MCF 10A (cell line): ENCODE results near the gene ANO5. TPM values are rescaled to one million over a fixed set of nuclear protein-coding genes. Genes with fewer than 3 reads are reported as not detected.

ENCODE experiments used
- Bru-seq: library from RNA; stranded (reverse); fragments of 400-500 nt; gene quantifications from one replicate; lab custom pipeline; 2021; lab: Mats Ljungman, UMichigan
- BruChase-seq, 2 experiments: library from RNA; stranded (reverse); fragments of 400-500 nt; gene quantifications; one replicate each; lab custom pipeline; 2021; lab: Mats Ljungman, UMichigan
- BruUV-seq: library from RNA; stranded (reverse); fragments of 400-500 nt; replicated peaks from 2 replicates; lab custom pipeline; 2021; lab: Mats Ljungman, UMichigan
- CTCF ChIA-PET: fragments of 300-600 bp; sonication (Branson Sonifier 250); formaldehyde crosslinking; extraction: SDS; loops from one replicate; lab custom pipeline; 2021; ENCODE audit warnings: antibody characterized with exemption, inconsistent platforms; lab: Yijun Ruan, JAX
- POLR2A ChIA-PET: fragments of 300-600, 350-650 bp; sonication (Branson Sonifier 250); formaldehyde crosslinking; extraction: SDS; loops from one replicate; lab custom pipeline; 2020; ENCODE audit warnings: antibody characterized with exemption, inconsistent platforms; lab: Yijun Ruan, JAX
- DNase-seq: peaks from one replicate; pipeline ENCODE4 v3.0.0-alpha.2; 2018; ENCODE audit not compliant: unreplicated experiment
- H3K27ac Mint-ChIP-seq: one replicate; pipeline ENCODE4 v1.8.0; 2022; ENCODE audit warnings: mild to moderate bottlenecking, low read depth, mixed read lengths; ENCODE audit not compliant: unreplicated experiment
- H3K27me3 Mint-ChIP-seq: one replicate; pipeline ENCODE4 v1.8.0; 2022; ENCODE audit warnings: mixed read lengths; ENCODE audit not compliant: insufficient read depth, unreplicated experiment
- H3K36me3 Mint-ChIP-seq: one replicate; pipeline ENCODE4 v1.8.0; 2022; ENCODE audit warnings: mild to moderate bottlenecking, moderate library complexity, mixed read lengths; ENCODE audit not compliant: insufficient read depth, unreplicated experiment
- H3K4me1 Mint-ChIP-seq: one replicate; pipeline ENCODE4 v1.8.0; 2022; ENCODE audit warnings: mixed read lengths; ENCODE audit not compliant: insufficient read depth, unreplicated experiment
- H3K4me3 Mint-ChIP-seq: one replicate; pipeline ENCODE4 v1.8.0; 2022; ENCODE audit warnings: mild to moderate bottlenecking, moderate library complexity, mixed read lengths; ENCODE audit not compliant: unreplicated experiment
- H3K9me3 Mint-ChIP-seq: one replicate; pipeline ENCODE4 v1.8.0; 2022; ENCODE audit warnings: mixed read lengths; ENCODE audit not compliant: unreplicated experiment
- intact Hi-C: fragments of 100-400 bp; cut with micrococcal nuclease; formaldehyde crosslinking; loops from 2 replicates; pipeline ENCODE4 v1.14.1; 2022
- long read RNA-seq: library from polyadenylated mRNA; stranded (forward); transcript quantifications from one replicate; pipeline ENCODE4 v2.0.0, GENCODE V29; 2022
- total RNA-seq: library from RNA; stranded (reverse); gene quantifications from 2 replicates; pipeline ENCODE4 v1.2.3, GENCODE V29; 2022
- TF ChIP-seq, protein P1 (sequence below): fragments of 200-600 bp; IDR thresholded peaks from one replicate; pipeline ENCODE4 v1.8.0; 2022; ENCODE audit warnings: antibody characterized with exemption, mild to moderate bottlenecking; ENCODE audit not compliant: unreplicated experiment

Gene ANO5
- total RNA-seq, result not detected in 2 replicates
- not detected for Bru-seq, nascent RNA
- BruChase-seq, experiment 1, labeled RNA remaining after a 6-hour chase, result not detected
- not detected for BruChase-seq, experiment 2, labeled RNA remaining after a 2-hour chase
- long read RNA-seq, result 0 reads

DNA sequence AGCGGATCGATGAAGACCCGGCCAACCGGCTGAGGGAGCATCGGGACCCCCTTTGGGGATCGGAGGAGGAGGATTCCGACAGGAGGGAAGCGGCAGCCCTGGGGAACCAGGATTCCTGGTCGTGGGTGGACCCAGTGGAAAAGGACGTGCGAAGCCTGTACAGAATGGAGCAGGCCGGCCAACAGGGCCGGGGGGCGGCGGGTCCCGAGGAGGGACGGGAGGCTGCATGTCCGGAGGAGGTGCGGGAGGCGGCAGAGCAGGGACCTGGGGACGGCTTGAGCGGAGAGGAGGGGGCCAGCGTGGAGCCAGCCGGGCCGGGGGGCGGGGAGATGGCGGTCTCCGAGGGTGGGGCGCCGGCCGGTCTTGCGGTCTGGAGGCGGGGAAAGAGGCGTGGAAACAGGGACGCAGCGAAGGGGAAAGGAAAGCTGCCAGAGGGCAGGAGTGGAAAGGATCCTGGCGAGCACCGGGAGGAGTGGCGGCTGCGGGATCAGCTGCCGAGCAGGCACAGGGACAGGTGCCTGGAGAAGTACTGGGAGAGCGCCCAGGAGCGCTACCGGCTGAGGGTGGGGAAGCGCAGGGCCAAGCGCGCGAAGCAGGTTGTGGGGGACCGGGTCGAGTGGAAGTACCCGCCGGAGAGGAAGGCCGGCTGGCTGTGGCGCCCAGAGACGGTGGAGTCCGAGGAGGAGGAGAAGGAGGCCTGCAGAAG is at the start of gene ANO5:
Gene ANO5 (plus strand): TSS at position 444 of the 706 bp plus-strand sequence. CDS start 408 bp downstream, outside the sequence.
- ChIA-PET POLR2A (no interaction called here), CTCF (interaction anchor here (0.7 kb wide), 1 partner anchor 464 kb away, joined by 3 read pairs; no protein-coding TSS in a partner anchor)
- Mint-ChIP-seq H3K36me3 (no peaks in the 10 kb centered on the region), H3K4me1 (no peaks in the 10 kb centered on the region), H3K27me3 (peaks cover 5% of the 10 kb centered on the region), H3K9me3 (peaks cover 13% of the 10 kb centered on the region), H3K27ac (no peak within 1 kb of the TSS), H3K4me3 (no peak within 1 kb of the TSS)
- no peak for DNase-seq
- no TSS peak for BruUV-seq
- TF ChIP-seq, protein P1, sequence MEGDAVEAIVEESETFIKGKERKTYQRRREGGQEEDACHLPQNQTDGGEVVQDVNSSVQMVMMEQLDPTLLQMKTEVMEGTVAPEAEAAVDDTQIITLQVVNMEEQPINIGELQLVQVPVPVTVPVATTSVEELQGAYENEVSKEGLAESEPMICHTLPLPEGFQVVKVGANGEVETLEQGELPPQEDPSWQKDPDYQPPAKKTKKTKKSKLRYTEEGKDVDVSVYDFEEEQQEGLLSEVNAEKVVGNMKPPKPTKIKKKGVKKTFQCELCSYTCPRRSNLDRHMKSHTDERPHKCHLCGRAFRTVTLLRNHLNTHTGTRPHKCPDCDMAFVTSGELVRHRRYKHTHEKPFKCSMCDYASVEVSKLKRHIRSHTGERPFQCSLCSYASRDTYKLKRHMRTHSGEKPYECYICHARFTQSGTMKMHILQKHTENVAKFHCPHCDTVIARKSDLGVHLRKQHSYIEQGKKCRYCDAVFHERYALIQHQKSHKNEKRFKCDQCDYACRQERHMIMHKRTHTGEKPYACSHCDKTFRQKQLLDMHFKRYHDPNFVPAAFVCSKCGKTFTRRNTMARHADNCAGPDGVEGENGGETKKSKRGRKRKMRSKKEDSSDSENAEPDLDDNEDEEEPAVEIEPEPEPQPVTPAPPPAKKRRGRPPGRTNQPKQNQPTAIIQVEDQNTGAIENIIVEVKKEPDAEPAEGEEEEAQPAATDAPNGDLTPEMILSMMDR, result no peak
- intact Hi-C loops, result no loop called here

DNA sequence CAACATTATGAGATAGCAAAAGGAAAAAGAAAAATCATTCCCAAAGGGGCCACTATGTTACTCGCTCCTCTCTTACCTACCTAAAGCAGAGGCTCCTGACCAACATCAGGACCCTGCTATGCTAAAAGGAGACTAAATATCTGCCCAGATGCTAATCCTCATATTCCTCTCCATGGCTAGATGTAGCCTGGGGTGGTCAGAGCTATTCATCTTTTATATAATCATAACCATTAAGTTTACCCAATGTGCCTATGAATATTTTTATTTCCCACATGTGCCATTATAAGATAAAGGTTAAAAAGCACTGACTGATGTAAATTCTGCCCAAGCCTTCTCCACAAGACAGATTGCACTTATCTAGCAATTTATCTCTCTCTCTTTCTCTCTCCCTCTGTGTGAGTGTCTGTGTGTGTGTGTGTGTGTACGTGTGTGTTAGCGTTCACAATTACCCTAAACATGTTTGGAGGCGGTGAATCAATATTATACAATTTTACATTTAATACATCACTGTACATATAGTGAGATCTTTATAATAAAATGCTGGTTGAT is 41.2 kb upstream of the ANO5 start:
- Mint-ChIP-seq H3K9me3 (peaks cover 21% of the 10 kb centered on the region), H3K4me3 (no peak overlapping the region), H3K27me3 (no peaks in the 10 kb centered on the region), H3K36me3 (no peaks in the 10 kb centered on the region), H3K27ac (no peak overlapping the region), H3K4me1 (no peaks in the 10 kb centered on the region)
- DNase-seq, result no peak
- intact Hi-C loops, result no loop called here
- BruUV-seq, result no TSS peak
- TF ChIP-seq, protein P1, result no peak
- CTCF ChIA-PET, result interaction anchor here (0.6 kb wide), 3 partner anchors 386 to 1384 kb away, joined by 3 to 4 read pairs (median 4); no protein-coding TSS in a partner anchor
- POLR2A ChIA-PET, result no interaction called here

DNA sequence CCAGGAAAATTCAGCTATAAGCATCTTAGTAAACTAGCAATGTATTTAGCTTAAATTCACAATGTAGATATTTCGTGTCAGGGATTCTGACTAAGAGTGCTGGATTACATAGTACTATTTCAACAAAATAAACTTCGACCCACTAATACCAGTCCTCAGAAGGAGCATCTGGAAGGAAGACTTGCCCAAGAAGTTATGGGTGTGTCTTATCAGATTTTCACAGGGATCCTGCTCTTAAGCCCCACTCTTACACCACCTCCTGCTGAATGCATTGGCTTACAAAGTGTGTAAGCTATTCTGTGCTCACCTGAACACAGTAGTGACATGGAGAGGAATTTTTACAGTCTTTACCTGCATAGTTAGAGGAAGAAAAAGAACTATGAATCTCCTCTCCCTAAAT is 35.4 kb upstream of the ANO5 start:
- TF ChIP-seq, protein P1, result no peak
- intact Hi-C loops, result no loop called here
- ChIA-PET POLR2A (no interaction called here), CTCF (interaction anchor here (1.0 to 1.7 kb wide), 2 partner anchors 11 to 1510 kb away, joined by 3 to 5 read pairs; no protein-coding TSS in a partner anchor)
- no peak for DNase-seq
- H3K4me1 Mint-ChIP-seq, result no peaks in the 10 kb centered on the region
- no peak overlapping the region for H3K27ac Mint-ChIP-seq
- no peaks in the 10 kb centered on the region for H3K27me3 Mint-ChIP-seq
- H3K36me3 Mint-ChIP-seq, result no peaks in the 10 kb centered on the region
- no TSS peak for BruUV-seq
- no peaks in the 10 kb centered on the region for H3K9me3 Mint-ChIP-seq
- no peak overlapping the region for H3K4me3 Mint-ChIP-seq

- no peak for DNase-seq
- Mint-ChIP-seq H3K27me3 (no peaks in the 10 kb centered on the region), H3K4me1 (no peaks in the 10 kb centered on the region), H3K4me3 (no peak overlapping the region), H3K27ac (no peak overlapping the region), H3K9me3 (no peaks in the 10 kb centered on the region), H3K36me3 (peaks cover 5% of the 10 kb centered on the region)
- no TSS peak for BruUV-seq
- ChIA-PET POLR2A (no interaction called here), CTCF (interaction anchor here (1.6 kb wide), 1 partner anchor 8 kb away, joined by 9 read pairs; no protein-coding TSS in a partner anchor)
- intact Hi-C loops, result no loop called here
- TF ChIP-seq, protein P1, result no peak
Measured at GRCh38 chr11:22161489-22161888, 31.4 kb upstream of the ANO5 start.
